Mesothelial cell of epicardium (in vitro differentiated cells): ENCODE data around the gene RAP1GDS1. TPM values are rescaled to one million over a fixed set of nuclear protein-coding genes. Genes with fewer than 3 reads are reported as not detected.
"Not testable (repeated sequence)": the region's sequence is repeated elsewhere in the genome, so short reads cannot be mapped to it uniquely, and the experiment has no call there.

ENCODE experiments used
- DNase-seq, 2 experiments: peaks; one replicate each; pipeline ENCODE4 v3.0.0; 2021; ENCODE audit warnings: low spot score in 2 of 2; ENCODE audit not compliant: unreplicated experiment in 2 of 2
- H3K27ac Mint-ChIP-seq: 2 replicates; pipeline ENCODE4 v1.8.0; 2021; ENCODE audit warnings: mixed read lengths
- H3K27me3 Mint-ChIP-seq: 2 replicates; pipeline ENCODE4 v1.8.0; 2021; ENCODE audit warnings: low read depth, mixed read lengths
- H3K36me3 Mint-ChIP-seq: 2 replicates; pipeline ENCODE4 v1.8.0; 2021; ENCODE audit warnings: mixed read lengths
- H3K4me1 Mint-ChIP-seq: 2 replicates; pipeline ENCODE4 v1.8.0; 2021; ENCODE audit warnings: mixed read lengths
- H3K4me3 Mint-ChIP-seq: 2 replicates; pipeline ENCODE4 v1.8.0; 2021; ENCODE audit warnings: mild to moderate bottlenecking, moderate library complexity, mixed read lengths
- H3K9me3 Mint-ChIP-seq: 2 replicates; pipeline ENCODE4 v1.8.0; 2021; ENCODE audit warnings: mixed read lengths
- total RNA-seq: library from RNA; stranded (reverse); gene quantifications from 3 replicates; pipeline ENCODE4 v1.2.1, GENCODE V29; 2021
- TF ChIP-seq, protein P1 (sequence below): fragments of 200-600 bp; sonication (generic); IDR thresholded peaks from one replicate; pipeline ENCODE4 v1.5.0; 2021; ENCODE audit warnings: antibody characterized with exemption; ENCODE audit not compliant: unreplicated experiment

The RAP1GDS1 gene
- total RNA-seq, 1 donor from 2014 or later: 22.7 TPM

DNA sequence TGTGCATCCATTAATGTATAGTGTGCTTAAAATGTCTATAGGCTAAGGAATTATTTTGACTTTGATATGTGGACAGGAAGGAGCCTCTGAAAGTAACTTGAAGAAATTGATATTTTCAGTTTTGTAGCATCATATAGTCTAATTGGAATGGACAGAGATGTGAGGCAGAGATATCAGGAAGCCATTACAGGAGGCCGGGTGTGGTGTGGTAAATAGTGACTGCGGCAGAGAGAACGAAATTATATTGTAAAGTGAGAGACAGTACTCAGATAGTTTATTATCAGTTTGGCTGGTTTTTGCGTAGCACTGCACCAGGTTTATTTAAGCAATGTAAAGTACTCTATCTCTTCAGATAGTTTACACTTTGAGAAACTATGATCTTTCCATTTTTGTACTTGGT, 98.5 kb downstream of the RAP1GDS1 start:
- Mint-ChIP-seq H3K9me3 (no peaks in the 10 kb centered on the region), H3K4me3 (no peak overlapping the region), H3K27ac (no peak overlapping the region), H3K4me1 (no peaks in the 10 kb centered on the region), H3K27me3 (no peaks in the 10 kb centered on the region), H3K36me3 (no peaks in the 10 kb centered on the region)
- TF ChIP-seq, protein P1, sequence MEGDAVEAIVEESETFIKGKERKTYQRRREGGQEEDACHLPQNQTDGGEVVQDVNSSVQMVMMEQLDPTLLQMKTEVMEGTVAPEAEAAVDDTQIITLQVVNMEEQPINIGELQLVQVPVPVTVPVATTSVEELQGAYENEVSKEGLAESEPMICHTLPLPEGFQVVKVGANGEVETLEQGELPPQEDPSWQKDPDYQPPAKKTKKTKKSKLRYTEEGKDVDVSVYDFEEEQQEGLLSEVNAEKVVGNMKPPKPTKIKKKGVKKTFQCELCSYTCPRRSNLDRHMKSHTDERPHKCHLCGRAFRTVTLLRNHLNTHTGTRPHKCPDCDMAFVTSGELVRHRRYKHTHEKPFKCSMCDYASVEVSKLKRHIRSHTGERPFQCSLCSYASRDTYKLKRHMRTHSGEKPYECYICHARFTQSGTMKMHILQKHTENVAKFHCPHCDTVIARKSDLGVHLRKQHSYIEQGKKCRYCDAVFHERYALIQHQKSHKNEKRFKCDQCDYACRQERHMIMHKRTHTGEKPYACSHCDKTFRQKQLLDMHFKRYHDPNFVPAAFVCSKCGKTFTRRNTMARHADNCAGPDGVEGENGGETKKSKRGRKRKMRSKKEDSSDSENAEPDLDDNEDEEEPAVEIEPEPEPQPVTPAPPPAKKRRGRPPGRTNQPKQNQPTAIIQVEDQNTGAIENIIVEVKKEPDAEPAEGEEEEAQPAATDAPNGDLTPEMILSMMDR: no peak
- DNase-seq: no peak

DNA sequence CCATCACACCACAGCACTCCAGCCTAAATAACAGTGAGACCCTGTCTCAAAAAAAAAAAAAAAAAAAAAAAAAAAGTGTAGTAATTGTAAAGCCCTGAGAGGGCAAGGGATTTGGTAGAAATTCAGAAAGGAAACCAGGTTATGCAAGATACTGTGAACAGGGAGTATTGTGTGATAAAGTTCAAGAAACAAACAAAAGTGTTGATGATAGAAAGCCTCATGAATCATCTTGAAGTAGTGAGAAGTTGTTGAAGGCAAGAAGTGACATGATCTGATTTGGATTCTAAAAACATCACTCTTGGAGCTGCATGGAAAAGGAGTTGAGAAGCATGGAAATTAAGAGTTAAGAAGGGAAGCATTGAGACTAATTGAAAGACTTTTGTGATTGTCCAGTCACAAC, 102.2 kb downstream of the RAP1GDS1 start:
- Mint-ChIP-seq H3K4me1 (no peaks in the 10 kb centered on the region), H3K4me3 (no peak overlapping the region), H3K36me3 (peaks cover 28% of the 10 kb centered on the region), H3K27ac (no peak overlapping the region), H3K9me3 (peaks cover 22% of the 10 kb centered on the region), H3K27me3 (no peaks in the 10 kb centered on the region)
- DNase-seq: no peak
- TF ChIP-seq, protein P1: no peak

DNA sequence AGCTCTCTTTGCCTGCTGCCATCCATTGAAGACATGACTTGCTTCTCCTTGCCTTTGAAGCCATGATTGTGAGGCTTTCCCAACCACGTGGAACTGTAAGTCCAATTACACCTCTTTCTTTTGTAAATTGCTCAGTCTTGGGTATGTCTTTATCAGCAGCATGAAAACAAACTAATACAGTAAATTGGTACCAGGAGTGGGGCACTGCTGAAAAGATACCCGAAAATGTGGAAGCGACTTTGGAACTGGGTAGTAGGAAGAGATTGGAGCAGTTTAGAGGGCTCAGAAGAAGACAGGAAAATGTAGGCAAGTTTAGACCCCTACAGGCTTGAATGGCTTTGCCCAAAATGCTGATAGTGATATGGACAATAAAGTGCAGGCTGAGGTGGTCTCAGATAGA, 105.1 kb downstream of the RAP1GDS1 start:
- DNase-seq, H3K27me3 Mint-ChIP-seq, H3K4me1 Mint-ChIP-seq, H3K4me3 Mint-ChIP-seq, H3K27ac Mint-ChIP-seq: not testable (repeated sequence)
- Mint-ChIP-seq H3K9me3 (peaks cover 36% of the 10 kb centered on the region), H3K36me3 (peaks cover 41% of the 10 kb centered on the region)

- H3K27ac Mint-ChIP-seq: not testable (repeated sequence)
Measured at GRCh38 chr4:98368000-98368399, 106.8 kb downstream of the RAP1GDS1 start.

DNA sequence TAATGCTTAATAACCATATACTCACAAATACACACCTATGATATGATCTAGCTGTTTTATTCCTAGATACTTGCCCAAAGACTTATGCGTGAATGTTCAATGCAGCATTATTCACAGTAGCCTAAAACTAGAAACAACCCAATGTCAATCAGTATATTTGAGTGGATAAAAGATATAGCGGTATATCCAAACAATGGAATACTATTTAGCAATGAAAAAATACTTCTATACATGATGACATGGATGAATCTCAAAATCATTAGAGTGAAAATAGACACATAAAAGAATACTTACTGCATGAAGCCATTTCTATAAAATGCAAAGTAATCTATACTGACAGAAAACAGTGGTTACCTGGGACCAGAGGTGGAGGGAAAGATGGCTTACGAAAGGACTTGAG, 108.1 kb downstream of the RAP1GDS1 start:
- Mint-ChIP-seq H3K27ac (no peak overlapping the region), H3K27me3 (no peaks in the 10 kb centered on the region), H3K4me3 (no peak overlapping the region), H3K36me3 (peaks cover 46% of the 10 kb centered on the region), H3K4me1 (no peaks in the 10 kb centered on the region), H3K9me3 (peaks cover 36% of the 10 kb centered on the region)
- TF ChIP-seq, protein P1: no peak
- DNase-seq: no peak

More at GRCh38 chr4:98368000-98368399, 106.8 kb downstream of the RAP1GDS1 start:
- peaks cover 43% of the 10 kb centered on the region for H3K36me3 Mint-ChIP-seq
- H3K4me1 Mint-ChIP-seq, DNase-seq, H3K27me3 Mint-ChIP-seq, H3K4me3 Mint-ChIP-seq: not testable (repeated sequence)
- peaks cover 36% of the 10 kb centered on the region for H3K9me3 Mint-ChIP-seq

- no peak overlapping the region for H3K27ac Mint-ChIP-seq
- H3K36me3 Mint-ChIP-seq: peaks cover 10% of the 10 kb centered on the region
- TF ChIP-seq, protein P1: no peak
- no peak overlapping the region for H3K4me3 Mint-ChIP-seq
- H3K27me3 Mint-ChIP-seq: no peaks in the 10 kb centered on the region
- DNase-seq: no peak
- H3K9me3 Mint-ChIP-seq: peaks cover 4% of the 10 kb centered on the region
- H3K4me1 Mint-ChIP-seq: no peaks in the 10 kb centered on the region
Measured at GRCh38 chr4:98374643-98375042, 113.5 kb downstream of the RAP1GDS1 start.

DNA sequence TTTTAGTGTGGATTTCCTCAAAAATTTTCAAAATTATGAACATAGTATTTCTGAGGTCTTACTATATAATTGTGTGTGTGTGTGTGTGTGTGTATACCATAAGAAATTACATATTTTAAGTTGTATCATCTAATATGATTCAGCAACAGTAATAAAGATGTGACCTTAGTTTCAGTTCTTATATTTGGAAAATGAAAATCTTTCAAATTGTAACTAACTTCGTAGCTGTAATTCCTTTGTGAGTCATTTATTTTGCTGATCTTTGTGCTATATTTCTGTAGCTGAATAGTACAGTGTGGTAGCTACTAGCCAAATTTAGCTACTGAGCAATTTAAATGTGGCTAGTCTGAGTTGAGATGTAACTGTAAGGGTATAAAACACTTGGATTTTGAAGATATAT, 116.4 kb downstream of the RAP1GDS1 start:
- no peak overlapping the region for H3K27ac Mint-ChIP-seq
- TF ChIP-seq, protein P1: no peak
- no peak overlapping the region for H3K4me3 Mint-ChIP-seq
- H3K4me1 Mint-ChIP-seq: no peaks in the 10 kb centered on the region
- H3K36me3 Mint-ChIP-seq: peaks cover 4% of the 10 kb centered on the region
- no peak for DNase-seq
- H3K9me3 Mint-ChIP-seq: no peaks in the 10 kb centered on the region
- no peaks in the 10 kb centered on the region for H3K27me3 Mint-ChIP-seq
